SK-N-SH treated with all-trans-retinoic acid at 6 μM for 48 hours (cell line): Measurements from ENCODE around the gene RHCE.
"Not testable (repeated sequence)": the region's sequence is repeated elsewhere in the genome, so short reads cannot be mapped to it uniquely, and the experiment has no call there.

ENCODE experiments used
- ARNTL ChIP-seq: fragments of 450-650 bp; formaldehyde crosslinking; IDR thresholded peaks from 2 replicates; pipeline ENCODE4 v1.5.0; 2020; ENCODE audit warnings: low read depth, mild to moderate bottlenecking, moderate library complexity, borderline replicate concordance
- CREB5 ChIP-seq: fragments of 250-450 bp; sonication (Bioruptor Pico); IDR thresholded peaks from 2 replicates; pipeline ENCODE4 v1.5.1; 2020; ENCODE audit warnings: low read depth, mild to moderate bottlenecking, moderate library complexity
- CSDC2 ChIP-seq: fragments of 250-450 bp; sonication (Bioruptor Pico); IDR thresholded peaks from 2 replicates; pipeline ENCODE4 v1.5.0; 2020; ENCODE audit warnings: mild to moderate bottlenecking, moderate library complexity
- GLIS3 ChIP-seq: fragments of 250-450 bp; sonication (Bioruptor Pico); IDR thresholded peaks from 2 replicates; pipeline ENCODE4 v1.5.0; 2020; ENCODE audit warnings: mild to moderate bottlenecking, moderate library complexity
- ISL1 ChIP-seq: fragments of 250-450 bp; sonication (Bioruptor Pico); IDR thresholded peaks from 2 replicates; pipeline ENCODE4 v2.1.2; 2022; ENCODE audit warnings: mild to moderate bottlenecking, moderate library complexity
- OSR1 ChIP-seq: fragments of 250-450 bp; sonication (Bioruptor Pico); IDR thresholded peaks from 2 replicates; pipeline ENCODE4 v1.8.0; 2022; ENCODE audit warnings: moderate library complexity, mild to moderate bottlenecking, inconsistent platforms
- PATZ1 ChIP-seq: fragments of 250-450 bp; sonication (Bioruptor Pico); IDR thresholded peaks from 2 replicates; pipeline ENCODE4 v1.8.0; 2020; ENCODE audit warnings: mild to moderate bottlenecking, moderate library complexity, borderline replicate concordance
- RARB ChIP-seq: fragments of 250-450 bp; sonication (Bioruptor Pico); IDR thresholded peaks from 2 replicates; pipeline ENCODE4 v1.8.0; 2021; ENCODE audit warnings: mild to moderate bottlenecking, moderate library complexity
- TCF4 ChIP-seq: fragments of 250-450 bp; sonication (Bioruptor Pico); IDR thresholded peaks from 2 replicates; pipeline ENCODE4 v1.8.0; 2021; ENCODE audit warnings: mild to moderate bottlenecking, moderate library complexity, borderline replicate concordance
- ZFP3 ChIP-seq: fragments of 250-450 bp; sonication (Bioruptor Pico); IDR thresholded peaks from 2 replicates; pipeline ENCODE4 v1.5.0; 2020; ENCODE audit warnings: mild to moderate bottlenecking, moderate library complexity
- ZNF70 ChIP-seq: fragments of 450-650 bp; formaldehyde crosslinking; IDR thresholded peaks from 2 replicates; pipeline ENCODE4 v1.5.0; 2020; ENCODE audit warnings: mild to moderate bottlenecking, moderate library complexity
- TF ChIP-seq, protein P1 (sequence below): fragments of 250-450 bp; sonication (Bioruptor Pico); IDR thresholded peaks from 2 replicates; pipeline ENCODE4 v1.5.0; 2020; ENCODE audit warnings: mild to moderate bottlenecking, moderate library complexity
- TF ChIP-seq, protein P2 (sequence below): fragments of 250-450 bp; sonication (Bioruptor Pico); IDR thresholded peaks from 2 replicates; pipeline ENCODE4 v1.8.0; 2021; ENCODE audit warnings: low read depth, mild to moderate bottlenecking, moderate library complexity, borderline replicate concordance

DNA sequence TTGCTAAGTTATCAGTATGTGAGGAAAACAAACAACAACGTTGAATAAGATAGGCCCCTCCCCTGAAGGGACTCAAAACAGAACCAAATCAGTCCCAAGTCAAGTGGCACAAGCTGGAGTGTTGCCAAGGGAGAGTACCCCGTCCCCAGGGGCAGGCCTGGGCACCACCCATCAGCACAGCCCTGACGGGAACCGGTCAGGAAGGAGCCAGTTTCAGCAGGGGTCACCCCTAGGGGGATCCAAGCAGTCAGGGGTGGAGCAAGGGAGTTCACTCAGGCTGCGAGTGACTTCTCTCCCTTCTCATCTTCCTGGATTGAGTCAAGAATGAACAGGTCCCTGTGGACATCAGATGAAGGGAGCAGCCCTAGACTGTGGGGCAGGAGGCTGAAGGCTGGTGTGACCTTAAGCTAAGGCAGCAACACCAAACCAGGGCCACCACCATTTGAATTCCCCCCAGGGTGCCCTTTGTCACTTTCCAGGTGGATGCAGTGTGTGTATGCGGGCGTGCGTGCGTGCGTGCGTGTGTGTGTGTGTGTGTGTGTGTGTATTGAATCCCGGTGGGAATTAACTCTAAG lies 14.8 kb downstream of the RHCE start:
- not testable (repeated sequence) for TF ChIP-seq RARB (CRISPR knock-in tag); PATZ1 (CRISPR knock-in tag); ARNTL; TCF4 (CRISPR knock-in tag); ZNF70; CREB5; CSDC2 (CRISPR knock-in tag); ZFP3 (CRISPR knock-in tag); OSR1 (CRISPR knock-in tag); ISL1 (CRISPR knock-in tag); GLIS3 (CRISPR knock-in tag)
- TF ChIP-seq, protein P1, sequence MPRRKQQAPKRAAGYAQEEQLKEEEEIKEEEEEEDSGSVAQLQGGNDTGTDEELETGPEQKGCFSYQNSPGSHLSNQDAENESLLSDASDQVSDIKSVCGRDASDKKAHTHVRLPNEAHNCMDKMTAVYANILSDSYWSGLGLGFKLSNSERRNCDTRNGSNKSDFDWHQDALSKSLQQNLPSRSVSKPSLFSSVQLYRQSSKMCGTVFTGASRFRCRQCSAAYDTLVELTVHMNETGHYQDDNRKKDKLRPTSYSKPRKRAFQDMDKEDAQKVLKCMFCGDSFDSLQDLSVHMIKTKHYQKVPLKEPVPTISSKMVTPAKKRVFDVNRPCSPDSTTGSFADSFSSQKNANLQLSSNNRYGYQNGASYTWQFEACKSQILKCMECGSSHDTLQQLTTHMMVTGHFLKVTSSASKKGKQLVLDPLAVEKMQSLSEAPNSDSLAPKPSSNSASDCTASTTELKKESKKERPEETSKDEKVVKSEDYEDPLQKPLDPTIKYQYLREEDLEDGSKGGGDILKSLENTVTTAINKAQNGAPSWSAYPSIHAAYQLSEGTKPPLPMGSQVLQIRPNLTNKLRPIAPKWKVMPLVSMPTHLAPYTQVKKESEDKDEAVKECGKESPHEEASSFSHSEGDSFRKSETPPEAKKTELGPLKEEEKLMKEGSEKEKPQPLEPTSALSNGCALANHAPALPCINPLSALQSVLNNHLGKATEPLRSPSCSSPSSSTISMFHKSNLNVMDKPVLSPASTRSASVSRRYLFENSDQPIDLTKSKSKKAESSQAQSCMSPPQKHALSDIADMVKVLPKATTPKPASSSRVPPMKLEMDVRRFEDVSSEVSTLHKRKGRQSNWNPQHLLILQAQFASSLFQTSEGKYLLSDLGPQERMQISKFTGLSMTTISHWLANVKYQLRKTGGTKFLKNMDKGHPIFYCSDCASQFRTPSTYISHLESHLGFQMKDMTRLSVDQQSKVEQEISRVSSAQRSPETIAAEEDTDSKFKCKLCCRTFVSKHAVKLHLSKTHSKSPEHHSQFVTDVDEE: not testable (repeated sequence)
- TF ChIP-seq, protein P2, sequence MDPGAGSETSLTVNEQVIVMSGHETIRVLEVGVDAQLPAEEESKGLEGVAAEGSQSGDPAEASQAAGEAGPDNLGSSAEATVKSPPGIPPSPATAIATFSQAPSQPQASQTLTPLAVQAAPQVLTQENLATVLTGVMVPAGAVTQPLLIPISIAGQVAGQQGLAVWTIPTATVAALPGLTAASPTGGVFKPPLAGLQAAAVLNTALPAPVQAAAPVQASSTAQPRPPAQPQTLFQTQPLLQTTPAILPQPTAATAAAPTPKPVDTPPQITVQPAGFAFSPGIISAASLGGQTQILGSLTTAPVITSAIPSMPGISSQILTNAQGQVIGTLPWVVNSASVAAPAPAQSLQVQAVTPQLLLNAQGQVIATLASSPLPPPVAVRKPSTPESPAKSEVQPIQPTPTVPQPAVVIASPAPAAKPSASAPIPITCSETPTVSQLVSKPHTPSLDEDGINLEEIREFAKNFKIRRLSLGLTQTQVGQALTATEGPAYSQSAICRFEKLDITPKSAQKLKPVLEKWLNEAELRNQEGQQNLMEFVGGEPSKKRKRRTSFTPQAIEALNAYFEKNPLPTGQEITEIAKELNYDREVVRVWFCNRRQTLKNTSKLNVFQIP (CRISPR knock-in tag): not testable (repeated sequence)
